ENCODE data around the gene DHRS2. TPM values are rescaled to one million over a fixed set of nuclear protein-coding genes. Genes with fewer than 3 reads are reported as not detected.

Gene DHRS2
- total RNA-seq, 1 donor from 2014 or later = not detected

DNA sequence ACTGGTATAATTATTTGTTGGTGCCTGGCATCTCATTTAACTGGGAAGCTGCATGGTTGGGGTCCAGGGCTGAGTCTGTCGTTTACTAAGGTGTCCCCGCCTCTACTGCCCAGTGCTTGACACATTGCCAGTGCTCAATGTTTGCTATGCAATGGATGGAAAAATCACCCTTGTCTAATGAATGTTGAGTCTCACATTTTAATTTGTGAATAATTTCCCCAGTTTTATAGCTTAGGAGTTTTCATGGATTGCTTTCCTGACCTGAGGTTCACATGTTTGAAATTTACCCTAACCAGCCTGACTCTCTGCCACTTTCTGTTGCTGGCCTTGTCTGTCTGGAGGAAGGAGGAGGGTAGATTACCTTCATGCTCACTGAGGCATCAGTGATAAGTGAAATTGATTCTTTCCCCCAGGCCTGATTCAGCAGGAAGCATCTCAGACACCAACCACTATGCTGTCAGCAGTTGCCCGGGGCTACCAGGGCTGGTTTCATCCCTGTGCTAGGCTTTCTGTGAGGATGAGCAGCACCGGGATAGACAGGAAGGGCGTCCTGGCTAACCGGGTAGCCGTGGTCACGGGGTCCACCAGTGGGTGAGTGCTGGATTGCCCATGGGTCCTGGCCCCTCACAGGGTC is 2.4 kb downstream of the DHRS2 start:
- Mint-ChIP-seq H3K36me3 (ENCODE audit: low read depth) (no peaks in the 10 kb centered on the region), H3K4me1 (no peaks in the 10 kb centered on the region), H3K27me3 (ENCODE audit: low read depth) (peaks cover 5% of the 10 kb centered on the region), H3K27ac (ENCODE audit: unreplicated experiment) (no peak overlapping the region), H3K9me3 (no peaks in the 10 kb centered on the region), H3K4me3 (no peak overlapping the region)
- TF ChIP-seq, protein P1, sequence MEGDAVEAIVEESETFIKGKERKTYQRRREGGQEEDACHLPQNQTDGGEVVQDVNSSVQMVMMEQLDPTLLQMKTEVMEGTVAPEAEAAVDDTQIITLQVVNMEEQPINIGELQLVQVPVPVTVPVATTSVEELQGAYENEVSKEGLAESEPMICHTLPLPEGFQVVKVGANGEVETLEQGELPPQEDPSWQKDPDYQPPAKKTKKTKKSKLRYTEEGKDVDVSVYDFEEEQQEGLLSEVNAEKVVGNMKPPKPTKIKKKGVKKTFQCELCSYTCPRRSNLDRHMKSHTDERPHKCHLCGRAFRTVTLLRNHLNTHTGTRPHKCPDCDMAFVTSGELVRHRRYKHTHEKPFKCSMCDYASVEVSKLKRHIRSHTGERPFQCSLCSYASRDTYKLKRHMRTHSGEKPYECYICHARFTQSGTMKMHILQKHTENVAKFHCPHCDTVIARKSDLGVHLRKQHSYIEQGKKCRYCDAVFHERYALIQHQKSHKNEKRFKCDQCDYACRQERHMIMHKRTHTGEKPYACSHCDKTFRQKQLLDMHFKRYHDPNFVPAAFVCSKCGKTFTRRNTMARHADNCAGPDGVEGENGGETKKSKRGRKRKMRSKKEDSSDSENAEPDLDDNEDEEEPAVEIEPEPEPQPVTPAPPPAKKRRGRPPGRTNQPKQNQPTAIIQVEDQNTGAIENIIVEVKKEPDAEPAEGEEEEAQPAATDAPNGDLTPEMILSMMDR (conservative IDR thresholded peaks at IDR 0.05) = no peak
- no peak for DNase-seq (ENCODE audit: low read depth, low spot score)

DNA sequence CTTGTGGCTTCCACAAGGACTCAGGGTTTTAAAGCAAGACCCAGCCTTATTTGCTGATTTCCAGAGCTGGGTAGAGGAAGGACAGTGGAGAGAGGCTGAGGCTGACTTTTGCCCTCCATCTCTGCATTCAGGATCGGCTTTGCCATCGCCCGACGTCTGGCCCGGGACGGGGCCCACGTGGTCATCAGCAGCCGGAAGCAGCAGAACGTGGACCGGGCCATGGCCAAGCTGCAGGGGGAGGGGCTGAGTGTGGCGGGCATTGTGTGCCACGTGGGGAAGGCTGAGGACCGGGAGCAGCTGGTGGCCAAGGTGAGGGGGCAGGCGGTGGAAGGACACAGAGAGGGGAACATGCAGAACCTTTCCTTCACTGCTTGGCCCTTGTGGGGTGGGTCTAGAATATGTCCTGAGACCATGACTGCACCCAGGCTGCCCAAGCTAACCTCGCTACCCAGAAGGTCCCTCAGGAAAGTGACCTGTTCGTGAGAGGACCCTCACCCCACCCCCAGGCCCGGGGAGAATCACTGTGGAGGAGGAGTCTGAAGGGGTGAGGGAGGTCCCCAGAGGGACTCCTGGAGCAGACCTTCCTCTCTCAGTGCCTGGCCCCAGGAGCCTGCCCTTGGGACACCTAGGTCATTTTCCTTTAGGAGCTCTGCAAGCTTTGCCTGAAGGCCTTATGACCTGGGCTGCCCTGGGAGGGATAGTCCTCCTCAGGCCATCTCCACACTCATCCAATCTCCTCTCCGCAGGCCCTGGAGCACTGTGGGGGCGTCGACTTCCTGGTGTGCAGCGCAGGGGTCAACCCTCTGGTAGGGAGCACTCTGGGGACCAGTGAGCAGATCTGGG is 3.1 kb downstream of the DHRS2 start:
- DNase-seq (ENCODE audit: low read depth, low spot score) = no peak
- Mint-ChIP-seq H3K4me3 (no peak overlapping the region), H3K27me3 (ENCODE audit: low read depth) (peaks cover 5% of the 10 kb centered on the region), H3K4me1 (no peaks in the 10 kb centered on the region), H3K27ac (ENCODE audit: unreplicated experiment) (no peak overlapping the region), H3K9me3 (no peaks in the 10 kb centered on the region), H3K36me3 (ENCODE audit: low read depth) (no peaks in the 10 kb centered on the region)
- TF ChIP-seq, protein P1 (conservative IDR thresholded peaks at IDR 0.05) = no peak

DNA sequence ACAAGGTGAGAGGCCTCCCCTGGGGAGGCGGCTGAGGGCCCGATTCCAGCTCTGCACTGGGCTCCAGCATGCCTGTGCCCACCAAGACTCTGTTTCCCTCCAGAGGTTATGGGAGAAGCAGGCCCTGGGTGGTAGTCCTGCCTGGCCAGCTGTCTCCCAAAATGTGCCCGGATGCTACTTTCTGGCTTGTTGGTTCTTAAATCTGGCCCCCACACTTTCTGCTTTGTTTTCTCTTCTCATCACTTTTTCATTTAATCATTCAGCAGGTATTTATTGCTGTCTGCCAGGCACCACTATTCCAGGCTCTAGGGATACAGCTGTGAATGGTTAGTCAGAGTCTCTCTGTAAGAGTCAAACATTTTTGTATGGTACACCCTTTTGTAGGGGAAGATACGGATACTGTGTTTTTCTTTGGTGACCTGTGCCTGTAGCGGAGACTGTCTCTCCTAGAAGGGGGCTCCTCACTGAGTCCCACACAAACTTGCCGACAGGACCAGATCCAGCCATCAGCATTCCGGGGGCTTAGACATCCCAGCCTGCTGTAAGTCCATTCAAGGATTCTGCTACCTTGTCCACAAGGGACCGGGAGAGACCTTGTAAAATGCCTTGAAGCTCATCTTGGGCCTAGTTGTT is 3.8 kb downstream of the DHRS2 start:
- Mint-ChIP-seq H3K9me3 (no peaks in the 10 kb centered on the region), H3K4me3 (no peak overlapping the region), H3K27ac (ENCODE audit: unreplicated experiment) (no peak overlapping the region), H3K4me1 (no peaks in the 10 kb centered on the region), H3K36me3 (ENCODE audit: low read depth) (no peaks in the 10 kb centered on the region), H3K27me3 (ENCODE audit: low read depth) (peaks cover 2% of the 10 kb centered on the region)
- TF ChIP-seq, protein P1 (conservative IDR thresholded peaks at IDR 0.05) = no peak
- no peak for DNase-seq (ENCODE audit: low read depth, low spot score)

DNA sequence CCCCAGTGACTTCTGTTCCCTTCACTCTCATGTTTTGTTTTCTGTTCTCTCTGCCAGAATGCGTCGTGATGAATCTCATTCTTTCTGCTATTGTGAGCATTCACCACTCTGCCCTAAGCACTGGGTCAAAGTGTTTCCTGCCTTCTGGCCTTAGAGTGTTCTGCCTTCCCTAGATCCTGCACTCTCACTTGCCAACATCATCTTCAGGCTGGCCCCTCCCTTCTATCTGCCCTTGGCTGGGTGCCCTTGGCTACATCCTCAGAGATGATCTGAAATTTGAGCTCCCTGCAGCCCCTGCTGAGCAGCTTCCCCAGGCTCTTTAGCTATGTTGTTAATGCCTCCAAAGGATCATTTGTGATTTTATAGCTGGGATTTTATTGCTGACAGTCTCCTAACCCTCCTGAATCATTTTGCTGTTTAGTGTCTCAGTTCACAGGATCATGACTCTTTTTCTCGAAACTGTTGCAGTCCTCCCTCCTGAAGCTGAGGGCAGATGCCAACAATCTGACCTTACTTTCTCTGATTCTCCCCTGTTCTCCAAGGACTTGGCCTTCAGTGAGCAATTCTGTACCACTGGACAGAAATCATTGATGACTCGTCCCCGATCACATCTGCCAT is 4.5 kb downstream of the DHRS2 start:
- Mint-ChIP-seq H3K4me1 (no peaks in the 10 kb centered on the region), H3K27me3 (ENCODE audit: low read depth) (peaks cover 2% of the 10 kb centered on the region), H3K9me3 (no peaks in the 10 kb centered on the region), H3K27ac (ENCODE audit: unreplicated experiment) (no peak overlapping the region), H3K36me3 (ENCODE audit: low read depth) (no peaks in the 10 kb centered on the region), H3K4me3 (no peak overlapping the region)
- DNase-seq (ENCODE audit: low read depth, low spot score) = no peak
- TF ChIP-seq, protein P1 (conservative IDR thresholded peaks at IDR 0.05) = no peak

DNA sequence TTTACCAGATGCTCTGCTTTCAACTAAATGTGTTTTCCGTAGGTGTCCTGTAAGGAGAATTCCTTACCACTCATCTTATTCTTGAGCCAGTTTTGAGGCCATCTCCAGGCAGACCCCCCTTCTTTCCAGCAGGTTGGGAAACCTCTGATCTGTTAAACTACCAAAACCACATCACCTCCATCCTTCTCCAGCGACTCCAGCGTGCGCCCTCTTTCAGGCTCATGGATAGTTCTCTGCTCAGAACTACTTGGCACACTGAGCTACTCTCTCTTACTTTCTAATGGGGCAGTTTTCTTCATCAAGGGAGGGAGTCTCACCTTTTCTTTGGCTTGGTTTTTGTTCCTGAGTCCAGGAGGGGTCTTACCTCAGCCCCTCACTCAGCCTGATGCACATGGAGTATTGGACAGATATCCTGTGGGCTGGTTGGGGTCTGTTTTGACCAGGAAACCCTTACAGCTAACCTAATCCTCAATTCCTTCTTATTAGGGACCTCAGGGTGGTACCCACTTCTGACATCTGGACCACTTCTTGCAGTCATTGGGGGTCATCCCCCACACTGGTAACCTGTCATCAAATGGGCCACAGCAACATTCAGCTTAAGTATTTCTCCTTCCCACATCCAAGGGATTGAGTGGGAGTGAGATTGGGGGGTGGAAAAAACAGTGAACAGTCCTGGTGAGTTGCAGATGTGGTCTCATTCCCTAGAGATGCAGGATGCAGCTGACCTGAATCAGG is 5.2 kb downstream of the DHRS2 start:
- no peak for DNase-seq (ENCODE audit: low read depth, low spot score)
- H3K27me3 Mint-ChIP-seq (ENCODE audit: low read depth) = peaks cover 2% of the 10 kb centered on the region

More for the DNA sequence above, 5.2 kb downstream of the DHRS2 start:
- TF ChIP-seq, protein P1 (conservative IDR thresholded peaks at IDR 0.05) = no peak
- H3K36me3 Mint-ChIP-seq (ENCODE audit: low read depth) = no peaks in the 10 kb centered on the region
- no peaks in the 10 kb centered on the region for H3K4me1 Mint-ChIP-seq
- no peaks in the 10 kb centered on the region for H3K9me3 Mint-ChIP-seq
- no peak overlapping the region for H3K27ac Mint-ChIP-seq (ENCODE audit: unreplicated experiment)
- H3K4me3 Mint-ChIP-seq = no peak overlapping the region
